Fibroblast of the aortic adventitia (primary cell): ENCODE results near the gene DEPDC7. TPM values are rescaled to one million over a fixed set of nuclear protein-coding genes. Genes with fewer than 3 reads are reported as not detected.
A peak's percentile ranks its signal among the peaks of the same experiment; 100 is the strongest.
"Not testable (repeated sequence)": the region's sequence is repeated elsewhere in the genome, so short reads cannot be mapped to it uniquely, and the experiment has no call there.

ENCODE experiments used
- DNase-seq: peaks from one replicate; pipeline ENCODE4 v3.0.0-alpha.2; 2010; ENCODE audit warnings: low read depth
- H3K4me3 ChIP-seq: 2 replicates; pipeline ENCODE4 v1.5.1; 2011; ENCODE audit warnings: low read depth, mild to moderate bottlenecking, control low read depth, low read length, moderate library complexity
- total RNA-seq: library from RNA; depleted of rRNA; stranded (reverse); fragments of >200 nt; gene quantifications from 2 replicates; pipeline ENCODE4 v1.2.3, GENCODE V29; 2012; ENCODE audit warnings: low replicate concordance
- TF ChIP-seq, protein P1 (sequence below): IDR thresholded peaks from 2 replicates; pipeline ENCODE4 v1.5.1; 2011; ENCODE audit warnings: mild to moderate bottlenecking, low read length, control low read depth, inconsistent platforms; ENCODE audit not compliant: insufficient read depth

The DEPDC7 gene
- total RNA-seq, 1 donor = 9.9 TPM

DNA sequence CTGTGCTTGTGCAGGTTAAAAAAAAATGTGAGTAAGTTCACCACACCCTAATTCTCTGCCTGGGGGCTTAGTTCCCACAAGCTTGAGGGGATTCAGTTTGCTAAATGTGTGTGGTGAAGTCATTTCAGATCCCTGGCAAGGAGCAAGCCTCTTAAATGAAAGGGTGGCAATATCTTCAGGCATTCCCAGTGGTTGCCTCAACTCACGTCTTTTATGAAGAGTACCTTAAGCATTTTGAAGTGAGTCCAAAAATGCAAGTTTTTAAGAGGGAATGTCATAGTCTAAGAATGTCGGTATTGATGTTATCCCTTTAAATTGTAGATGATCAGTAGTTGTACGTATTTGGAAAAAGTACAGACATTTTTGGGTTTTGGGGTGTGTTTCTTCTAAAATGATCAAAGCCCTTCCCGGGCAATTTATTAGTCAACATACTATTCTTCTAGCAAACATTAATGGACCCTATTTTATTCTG lies 28.6 kb downstream of the DEPDC7 start:
- DNase-seq = no peak
- no peak overlapping the region for H3K4me3 ChIP-seq
- TF ChIP-seq, protein P1, sequence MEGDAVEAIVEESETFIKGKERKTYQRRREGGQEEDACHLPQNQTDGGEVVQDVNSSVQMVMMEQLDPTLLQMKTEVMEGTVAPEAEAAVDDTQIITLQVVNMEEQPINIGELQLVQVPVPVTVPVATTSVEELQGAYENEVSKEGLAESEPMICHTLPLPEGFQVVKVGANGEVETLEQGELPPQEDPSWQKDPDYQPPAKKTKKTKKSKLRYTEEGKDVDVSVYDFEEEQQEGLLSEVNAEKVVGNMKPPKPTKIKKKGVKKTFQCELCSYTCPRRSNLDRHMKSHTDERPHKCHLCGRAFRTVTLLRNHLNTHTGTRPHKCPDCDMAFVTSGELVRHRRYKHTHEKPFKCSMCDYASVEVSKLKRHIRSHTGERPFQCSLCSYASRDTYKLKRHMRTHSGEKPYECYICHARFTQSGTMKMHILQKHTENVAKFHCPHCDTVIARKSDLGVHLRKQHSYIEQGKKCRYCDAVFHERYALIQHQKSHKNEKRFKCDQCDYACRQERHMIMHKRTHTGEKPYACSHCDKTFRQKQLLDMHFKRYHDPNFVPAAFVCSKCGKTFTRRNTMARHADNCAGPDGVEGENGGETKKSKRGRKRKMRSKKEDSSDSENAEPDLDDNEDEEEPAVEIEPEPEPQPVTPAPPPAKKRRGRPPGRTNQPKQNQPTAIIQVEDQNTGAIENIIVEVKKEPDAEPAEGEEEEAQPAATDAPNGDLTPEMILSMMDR = no peak

GRCh38 chr11:33045551-33046255 lies 30.0 kb downstream of the DEPDC7 start:
- H3K4me3 ChIP-seq = no peak overlapping the region
- peak; percentile 72 for DNase-seq
- TF ChIP-seq, protein P1 = no peak

DNA sequence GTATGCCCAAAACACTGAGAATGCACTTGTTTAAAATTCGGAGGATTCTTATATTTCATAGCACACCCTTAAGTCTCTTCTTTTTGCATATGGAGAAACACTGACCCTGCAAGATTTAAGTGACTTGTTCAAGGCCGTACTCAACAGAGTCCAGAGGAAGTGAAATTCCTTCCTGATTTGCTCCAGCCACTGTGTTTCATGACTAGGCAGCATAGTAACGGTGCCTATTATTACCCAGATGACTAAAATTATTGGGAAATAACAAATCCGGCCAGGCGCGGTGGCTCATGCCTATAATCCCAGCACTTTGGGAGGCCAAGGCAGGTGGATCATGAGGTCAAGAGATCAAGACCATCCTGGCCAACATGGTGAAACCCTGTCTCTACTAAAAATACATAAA lies 33.0 kb downstream of the DEPDC7 start:
- not testable (repeated sequence) for H3K4me3 ChIP-seq, DNase-seq

DNA sequence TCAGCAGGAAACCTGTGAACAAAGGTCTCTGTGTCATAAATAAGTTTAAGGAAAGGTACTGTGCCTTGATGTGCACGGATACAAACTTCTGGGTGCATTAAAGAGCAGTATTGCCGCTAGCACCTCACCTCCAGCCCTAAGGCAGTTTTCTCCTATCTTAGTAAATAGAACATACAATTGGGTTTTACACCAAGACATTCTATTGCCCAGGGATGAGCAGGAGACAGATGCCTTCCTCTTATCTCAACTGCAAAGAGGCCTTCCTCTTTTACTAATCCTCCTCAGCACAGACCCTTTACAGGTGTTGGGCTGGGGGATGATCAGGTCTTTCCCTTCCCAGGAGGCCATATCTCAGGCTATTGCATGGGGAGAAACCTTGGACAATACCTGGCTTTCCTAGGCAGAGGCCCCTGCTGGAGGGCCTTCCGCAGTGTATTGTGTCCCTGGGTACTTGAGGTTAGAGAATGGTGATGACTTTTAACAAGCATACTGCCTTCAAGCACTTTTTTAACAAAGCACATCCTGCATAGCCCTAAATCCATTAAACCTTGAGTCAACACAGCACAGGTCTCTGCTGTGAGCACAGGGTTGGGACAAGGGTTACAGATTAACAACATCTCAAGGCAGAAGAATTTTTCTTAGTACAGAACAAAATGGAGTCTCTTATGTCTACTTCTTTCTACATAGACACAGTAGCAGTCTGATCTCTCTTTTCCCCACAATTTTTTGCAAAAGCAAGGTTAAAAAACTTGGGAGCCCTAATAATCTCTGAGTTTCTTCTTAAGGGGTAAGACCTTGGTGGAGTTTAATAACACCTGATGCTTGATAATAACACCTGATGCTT lies 34.1 kb downstream of the DEPDC7 start:
- H3K4me3 ChIP-seq, DNase-seq: not testable (repeated sequence)

DNA sequence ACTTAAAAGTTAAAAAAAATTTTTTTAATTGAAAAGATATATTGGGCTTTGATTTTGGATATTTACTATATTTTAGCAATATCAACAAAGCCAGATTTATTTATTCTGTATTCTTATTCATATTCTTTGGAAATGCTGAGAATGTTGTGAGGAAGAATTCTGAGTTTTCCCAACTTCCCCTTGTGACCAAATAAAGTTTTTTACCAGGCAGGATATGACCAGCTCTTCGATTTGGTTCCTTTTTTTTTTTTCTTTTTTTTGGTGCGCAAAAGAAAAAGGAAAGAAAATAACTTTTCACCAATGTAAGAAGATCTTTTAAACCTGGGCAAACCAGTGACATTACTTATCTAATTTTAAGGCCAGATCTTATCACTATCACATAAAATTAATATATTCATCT lies 36.6 kb downstream of the DEPDC7 start:
- TF ChIP-seq, protein P1 = no peak
- H3K4me3 ChIP-seq = no peak overlapping the region
- DNase-seq = no peak

GRCh38 chr11:33055375-33055774 lies 39.7 kb downstream of the DEPDC7 start:
- H3K4me3 ChIP-seq = no peak overlapping the region
- TF ChIP-seq, protein P1 = no peak
- peak; percentile 2 for DNase-seq

- TF ChIP-seq, protein P1 = no peak
- DNase-seq = peak; percentile 18
- no peak overlapping the region for H3K4me3 ChIP-seq
Observed at GRCh38 chr11:33057284-33057683, 41.6 kb downstream of the DEPDC7 start.
